GM06990 (cell line): ENCODE results near the gene MIEN1.

Experiments used
- DNase-seq: peaks from one replicate; pipeline ENCODE4 v3.0.0-alpha.2; 2011; ENCODE audit not compliant: insufficient read length; ENCODE audit errors: extremely low read depth
- H3K27me3 ChIP-seq: replicated peaks from 2 replicates; pipeline ENCODE4 v1.6.0; 2011; ENCODE audit warnings: low read length; ENCODE audit not compliant: control insufficient read depth, insufficient read depth
- H3K36me3 ChIP-seq: 2 replicates; pipeline ENCODE4 v1.5.1; 2011; ENCODE audit warnings: low read length; ENCODE audit not compliant: control insufficient read depth, insufficient read depth
- H3K4me3 ChIP-seq: replicated peaks from 2 replicates; pipeline ENCODE4 v1.5.1; 2011; ENCODE audit warnings: low read depth, mild to moderate bottlenecking, control low read depth, low read length
- CTCF ChIP-seq: IDR thresholded peaks from 2 replicates; pipeline ENCODE4 v1.5.1; 2011; ENCODE audit warnings: low read length, control low read depth, mild to moderate bottlenecking, inconsistent platforms; ENCODE audit not compliant: insufficient read depth, poor library complexity, severe bottlenecking

Gene MIEN1

DNA sequence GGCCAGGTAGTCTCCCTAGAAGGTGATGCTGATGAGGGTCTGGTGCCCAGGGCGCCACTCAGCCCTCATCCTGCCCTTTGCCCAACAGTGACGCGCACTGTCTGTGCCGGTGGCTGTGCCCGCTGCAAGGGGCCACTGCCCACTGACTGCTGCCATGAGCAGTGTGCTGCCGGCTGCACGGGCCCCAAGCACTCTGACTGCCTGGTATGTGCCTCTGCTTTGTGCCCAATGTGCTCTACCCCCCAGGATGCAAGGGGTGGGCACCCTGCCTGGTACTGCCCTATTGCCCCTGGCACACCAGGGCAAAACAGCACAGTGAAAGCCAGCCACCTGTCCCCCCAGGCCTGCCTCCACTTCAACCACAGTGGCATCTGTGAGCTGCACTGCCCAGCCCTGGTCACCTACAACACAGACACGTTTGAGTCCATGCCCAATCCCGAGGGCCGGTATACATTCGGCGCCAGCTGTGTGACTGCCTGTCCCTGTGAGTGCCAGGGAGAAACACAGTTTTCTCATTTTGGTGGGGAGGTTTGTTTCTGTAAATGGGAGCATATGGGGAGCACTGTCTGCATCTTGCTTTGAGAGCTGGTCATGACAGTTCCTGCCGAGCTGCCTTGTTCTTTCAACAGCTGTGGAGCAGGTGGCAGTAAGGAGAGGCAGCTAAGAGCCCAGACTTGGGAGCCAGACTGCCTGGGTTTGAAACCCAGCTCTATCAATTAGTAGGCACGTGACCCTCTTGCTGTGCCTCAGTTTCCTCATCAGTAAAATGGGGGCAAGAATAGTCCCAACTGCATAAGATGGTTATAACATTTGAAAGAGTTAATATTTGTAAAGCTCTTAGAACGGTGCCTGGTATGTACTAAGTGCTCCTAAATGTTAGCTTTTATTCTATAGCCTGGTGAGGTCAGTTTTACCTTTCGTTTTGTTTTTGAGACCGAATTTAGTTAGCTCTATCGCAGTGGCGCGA, 20.1 kb downstream of the MIEN1 start:
- DNase-seq = no peak
- no peak overlapping the region for H3K4me3 ChIP-seq
- H3K36me3 ChIP-seq = no peaks in the 10 kb centered on the region
- no peaks in the 10 kb centered on the region for H3K27me3 ChIP-seq
- no peak for TF ChIP-seq CTCF

DNA sequence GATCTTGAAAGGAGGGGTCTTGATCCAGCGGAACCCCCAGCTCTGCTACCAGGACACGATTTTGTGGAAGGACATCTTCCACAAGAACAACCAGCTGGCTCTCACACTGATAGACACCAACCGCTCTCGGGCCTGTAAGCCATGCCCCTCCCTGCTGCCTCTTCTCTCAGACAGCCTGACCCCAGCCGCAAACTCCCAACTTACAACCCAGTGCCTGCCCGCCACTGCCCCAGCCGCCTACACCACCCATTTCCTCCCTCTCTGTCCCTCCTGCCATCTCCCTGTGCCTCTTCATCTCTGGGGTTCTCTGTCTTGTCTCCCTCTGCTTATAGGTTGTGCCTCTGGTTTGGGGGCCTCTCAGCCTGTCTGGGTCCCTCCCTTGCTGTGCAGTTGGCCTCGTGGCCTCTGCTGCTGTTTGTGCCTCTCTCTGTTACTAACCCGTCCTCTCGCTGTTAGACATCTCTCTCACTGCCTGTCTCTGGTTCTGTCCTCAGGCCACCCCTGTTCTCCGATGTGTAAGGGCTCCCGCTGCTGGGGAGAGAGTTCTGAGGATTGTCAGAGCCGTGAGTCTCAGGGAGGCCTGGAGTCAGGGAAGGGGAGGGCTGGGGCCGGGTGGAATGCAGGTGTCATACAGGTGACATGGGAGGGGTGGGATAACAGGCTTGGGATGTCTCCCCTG, 20.9 kb downstream of the MIEN1 start:
- DNase-seq = no peak
- Histone ChIP-seq H3K4me3 (no peak overlapping the region), H3K36me3 (no peaks in the 10 kb centered on the region), H3K27me3 (no peaks in the 10 kb centered on the region)
- TF ChIP-seq CTCF = no peak

- Histone ChIP-seq H3K27me3 (no peaks in the 10 kb centered on the region), H3K36me3 (no peaks in the 10 kb centered on the region), H3K4me3 (no peak overlapping the region)
- TF ChIP-seq CTCF = no peak
- no peak for DNase-seq
These were observed 23.4 kb downstream of the MIEN1 start for GRCh38 chr17:39706921-39707337.

GRCh38 chr17:39706383-39706782, 23.9 kb downstream of the MIEN1 start:
- no peaks in the 10 kb centered on the region for H3K36me3 ChIP-seq
- H3K27me3 ChIP-seq = no peaks in the 10 kb centered on the region
- no peak overlapping the region for H3K4me3 ChIP-seq
- no peak for DNase-seq
- no peak for TF ChIP-seq CTCF

DNA sequence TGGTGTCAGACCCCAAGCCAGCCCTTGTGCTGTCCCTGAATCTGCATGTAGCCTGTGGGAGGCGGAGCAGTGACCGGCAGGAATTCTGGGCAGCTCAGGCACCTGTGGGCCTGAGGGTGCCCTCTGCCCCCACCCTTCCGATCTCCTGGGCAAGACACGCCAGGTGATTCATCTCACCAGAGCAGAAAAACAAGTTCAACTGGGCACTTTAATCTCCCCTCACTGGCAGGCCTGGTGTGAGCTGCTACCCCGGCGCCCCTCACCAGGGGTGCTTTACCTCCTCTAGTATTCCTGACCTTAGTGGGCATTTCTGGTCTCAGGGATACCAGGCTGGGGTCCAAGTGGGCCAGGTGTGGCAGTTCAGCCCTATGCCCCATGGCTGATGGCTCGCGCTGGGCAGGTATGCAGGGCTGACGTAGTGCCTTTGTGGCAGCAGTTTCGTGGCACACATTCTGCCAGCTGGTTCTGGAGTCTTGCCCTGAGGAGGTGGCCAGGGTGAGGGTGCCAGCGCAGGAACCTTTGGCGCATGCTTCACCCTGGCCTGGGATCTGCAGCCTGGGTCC, 24.5 kb downstream of the MIEN1 start:
- Histone ChIP-seq H3K4me3 (no peak overlapping the region), H3K27me3 (no peaks in the 10 kb centered on the region), H3K36me3 (no peaks in the 10 kb centered on the region)
- no peak for TF ChIP-seq CTCF
- DNase-seq = no peak
